Frontal cortex (tissue), 4 donors: Measurements from ENCODE around the gene TMEM63B. TPM values are rescaled to one million over a fixed set of nuclear protein-coding genes. Genes with fewer than 3 reads are reported as not detected.

ENCODE experiments used
- DNase-seq, 2 donors: peaks; one replicate each; pipeline ENCODE4 v3.0.0; 2012; ENCODE audit warnings: low spot score in 2 of 2
- FAIRE-seq: peaks from 2 replicates; lab custom pipeline; 2012; peaks lifted over from hg19 to GRCh38; lab: Jason Lieb, UNC
- total RNA-seq: library from RNA; depleted of rRNA; stranded (reverse); fragments of >200 nt; gene quantifications from one replicate; pipeline ENCODE4 v1.2.3, GENCODE V29; 2014
- donor health status: control.
- donor health status: control.
- donor health status: control.

TMEM63B gene
- total RNA-seq, 1 donor from 2014 or later, result 35.5 TPM

DNA sequence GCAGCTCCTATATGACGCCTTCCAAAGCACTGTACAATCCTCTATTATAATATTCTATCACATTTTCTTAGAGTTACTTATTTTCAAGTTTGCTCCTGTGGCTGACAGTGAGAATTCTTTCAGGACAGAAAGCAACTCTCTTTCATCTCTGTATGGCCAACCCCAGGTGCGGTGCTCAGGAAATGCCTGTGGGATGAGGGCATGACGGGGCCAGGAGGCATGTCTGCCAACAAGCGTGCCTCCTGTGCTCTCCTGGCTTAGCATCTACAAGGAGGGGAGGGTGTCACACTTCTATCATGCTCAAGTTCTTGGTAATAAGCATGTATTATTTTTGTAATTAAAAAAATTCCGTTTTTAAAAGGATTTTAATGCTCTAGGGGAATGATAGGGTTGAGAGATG is 11.5 kb upstream of the TMEM63B start:
- no peak for DNase-seq
- no peak for FAIRE-seq

DNA sequence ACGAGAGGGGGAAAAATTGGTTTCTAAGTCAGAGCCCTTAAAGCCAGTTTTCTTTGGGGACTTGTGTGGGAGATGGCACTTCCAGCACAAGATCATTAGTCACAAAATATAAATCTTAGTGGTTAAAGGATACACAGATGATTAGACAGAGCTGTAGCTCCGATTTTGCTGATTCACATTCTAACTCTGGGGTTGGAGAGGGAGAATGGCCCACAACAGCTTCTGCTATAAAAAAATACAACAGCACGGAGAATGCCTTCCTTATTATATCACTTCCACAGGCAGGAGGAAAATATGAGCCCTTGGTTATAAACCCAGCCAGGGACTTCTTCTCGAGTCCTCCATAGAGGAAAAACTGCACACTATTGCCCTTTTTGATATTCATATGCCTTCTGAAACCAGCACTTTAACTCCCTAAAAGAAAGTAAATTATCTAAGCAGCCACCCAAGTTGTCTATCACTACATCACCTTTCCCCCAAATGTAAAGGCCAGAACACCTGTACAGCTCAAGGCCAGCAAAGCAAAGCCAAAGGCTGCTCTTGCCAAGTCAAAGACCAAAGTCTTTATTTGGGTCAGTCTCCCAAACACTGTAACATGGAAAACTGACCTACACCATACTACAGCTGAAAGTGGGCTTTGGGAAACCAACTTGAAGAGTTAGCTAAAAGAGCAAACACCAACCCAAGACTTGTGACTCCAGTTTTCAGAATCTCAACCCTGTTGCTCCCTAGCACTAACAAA is 10.5 kb upstream of the TMEM63B start:
- FAIRE-seq (no peak), DNase-seq (no peak)

- no peak for DNase-seq
- no peak for FAIRE-seq
Measured at GRCh38 chr6:44117397-44118128, 9.8 kb upstream of the TMEM63B start.

DNA sequence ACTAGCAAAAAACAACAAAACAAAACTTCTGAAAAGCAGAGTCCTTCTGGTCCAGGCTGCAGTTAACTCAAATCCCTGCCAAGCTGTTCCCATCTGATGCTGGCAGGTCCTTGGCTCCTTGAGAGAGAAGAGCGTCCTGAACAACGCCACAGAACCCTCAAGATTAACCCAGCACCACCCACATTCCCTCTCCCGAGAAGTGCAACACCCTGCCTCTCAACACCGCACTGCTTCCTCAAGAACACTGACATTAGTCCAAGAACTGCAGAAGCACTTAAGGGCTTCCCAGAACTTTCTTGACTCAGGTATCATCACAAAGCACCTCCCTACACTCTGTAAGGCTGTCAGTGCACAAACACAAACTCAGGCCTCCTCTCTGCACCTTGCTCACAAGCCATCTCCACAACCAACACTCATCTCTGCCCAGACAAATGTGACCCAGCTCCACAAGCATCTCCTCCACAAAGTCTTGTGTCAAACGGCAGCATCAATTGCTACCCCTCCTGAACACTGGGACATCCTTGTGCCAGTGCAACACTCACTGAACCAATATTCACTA is 7.6 kb upstream of the TMEM63B start:
- FAIRE-seq, result no peak

DNA sequence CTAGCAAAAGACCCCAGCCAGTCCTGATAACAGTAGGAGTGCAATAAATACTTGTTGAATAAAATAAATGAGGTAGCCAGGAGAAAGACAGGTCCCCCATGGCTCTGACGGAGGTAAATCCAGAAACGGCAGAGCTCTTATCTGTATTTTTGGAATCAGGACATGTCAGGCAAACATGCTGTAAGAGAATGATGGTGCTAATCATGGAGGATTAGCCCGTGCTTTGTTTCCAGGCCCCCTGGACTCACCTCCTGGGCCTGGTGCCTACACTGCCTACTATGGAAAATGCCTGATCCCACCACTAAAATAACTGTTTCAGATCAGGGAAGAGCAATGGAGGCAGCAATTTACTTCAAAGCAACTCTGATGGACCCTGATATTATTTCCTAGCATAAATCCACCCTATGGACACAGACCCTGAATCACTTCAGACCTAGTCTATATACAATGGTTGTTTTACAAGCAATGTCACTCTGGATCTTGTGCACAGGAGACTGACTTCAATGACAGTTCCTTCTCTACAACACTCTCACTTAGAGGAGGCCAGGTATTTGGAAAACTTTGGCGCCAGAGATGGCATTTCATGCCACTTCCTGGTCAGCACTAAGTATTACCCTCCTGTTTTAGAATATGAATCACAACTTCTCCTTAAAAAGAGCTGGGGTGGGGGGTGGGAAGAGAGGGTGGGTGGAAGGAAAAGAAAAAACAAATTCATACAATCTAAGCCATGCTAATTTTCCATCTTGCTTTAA is 6.5 kb upstream of the TMEM63B start:
- FAIRE-seq (no peak), DNase-seq (no peak)

More for the DNA sequence above, 7.6 kb upstream of the TMEM63B start:
- DNase-seq, result no peak

DNA sequence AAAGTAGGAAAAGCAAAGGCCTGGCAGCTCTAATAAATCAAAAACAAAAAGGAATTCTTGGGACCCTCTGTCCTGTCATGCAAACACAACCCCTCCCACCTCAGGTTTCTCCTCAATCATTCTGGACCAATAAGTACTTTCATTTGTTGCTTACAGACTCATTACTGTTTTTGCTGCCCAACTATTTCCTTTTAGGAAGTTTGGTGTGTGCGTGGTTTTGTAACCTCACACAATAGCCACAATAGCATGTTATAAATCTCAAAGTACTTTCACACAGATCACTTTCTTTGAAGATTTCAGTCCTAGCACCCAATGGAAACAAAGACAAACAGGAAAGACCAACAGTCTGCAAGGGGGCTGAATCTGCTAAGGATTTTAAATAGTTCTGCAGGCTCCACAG is 4.6 kb upstream of the TMEM63B start:
- no peak for FAIRE-seq
- no peak for DNase-seq

DNA sequence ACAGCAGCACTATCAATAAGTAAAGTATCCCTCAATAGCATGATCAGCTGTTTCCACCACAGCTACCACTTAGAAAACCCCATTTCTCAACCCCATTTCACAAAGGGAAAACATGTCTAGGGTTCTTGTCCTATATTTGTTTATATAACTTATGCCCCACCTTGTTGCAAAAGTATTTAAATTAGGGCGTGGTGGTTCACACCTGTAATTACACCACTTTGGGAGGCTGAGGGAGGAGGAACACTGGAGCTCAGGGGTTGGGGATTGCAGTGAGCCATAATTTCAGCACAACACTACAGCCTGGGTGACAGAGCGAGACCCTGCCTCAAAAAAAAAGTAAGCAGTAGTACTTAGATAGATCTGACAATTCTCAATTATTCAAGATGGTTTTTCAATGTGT is 3.8 kb upstream of the TMEM63B start:
- FAIRE-seq, result no peak
- DNase-seq, result no peak

DNA sequence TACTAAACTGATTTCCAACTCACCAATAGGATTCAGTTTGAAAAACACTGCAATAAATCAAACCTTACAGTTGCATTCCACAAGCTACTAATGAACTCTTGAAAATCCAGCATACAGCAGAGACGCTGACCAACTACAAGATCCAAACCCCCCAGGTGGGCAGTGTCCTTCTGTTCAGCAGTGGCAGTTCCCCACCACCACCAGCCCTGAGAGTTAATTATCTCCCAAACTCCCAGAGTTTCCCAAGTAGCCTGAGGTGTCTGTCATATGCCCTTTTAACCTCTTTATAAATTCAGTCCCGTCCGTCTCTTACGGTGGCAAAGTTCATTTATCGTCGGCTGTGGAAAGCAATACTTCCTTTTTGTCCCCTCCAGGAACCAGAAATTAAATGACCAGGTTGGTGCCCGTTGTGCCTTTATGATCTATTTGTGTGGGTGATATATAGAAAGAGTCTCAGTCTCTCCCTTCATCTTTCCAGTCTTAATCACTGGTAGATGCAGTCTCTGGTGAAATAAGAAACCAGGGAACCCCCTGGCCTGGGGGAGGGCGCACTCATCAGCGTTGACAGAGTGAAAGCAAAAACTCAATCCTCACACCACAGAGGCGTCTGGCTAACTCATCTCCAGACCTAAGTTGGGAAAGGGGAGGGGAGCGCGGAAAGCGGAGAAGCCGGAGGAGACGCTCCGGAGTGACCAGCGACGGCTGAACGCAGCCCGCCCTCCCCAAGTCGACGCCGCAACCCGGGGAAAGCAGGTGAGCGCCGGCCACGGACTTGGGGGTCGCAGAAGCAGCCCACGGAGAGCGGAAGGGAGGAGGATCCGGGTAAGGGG is 819 bp upstream of the TMEM63B start:
- FAIRE-seq (no peak), DNase-seq (peak; percentile 49 to 60)

DNA sequence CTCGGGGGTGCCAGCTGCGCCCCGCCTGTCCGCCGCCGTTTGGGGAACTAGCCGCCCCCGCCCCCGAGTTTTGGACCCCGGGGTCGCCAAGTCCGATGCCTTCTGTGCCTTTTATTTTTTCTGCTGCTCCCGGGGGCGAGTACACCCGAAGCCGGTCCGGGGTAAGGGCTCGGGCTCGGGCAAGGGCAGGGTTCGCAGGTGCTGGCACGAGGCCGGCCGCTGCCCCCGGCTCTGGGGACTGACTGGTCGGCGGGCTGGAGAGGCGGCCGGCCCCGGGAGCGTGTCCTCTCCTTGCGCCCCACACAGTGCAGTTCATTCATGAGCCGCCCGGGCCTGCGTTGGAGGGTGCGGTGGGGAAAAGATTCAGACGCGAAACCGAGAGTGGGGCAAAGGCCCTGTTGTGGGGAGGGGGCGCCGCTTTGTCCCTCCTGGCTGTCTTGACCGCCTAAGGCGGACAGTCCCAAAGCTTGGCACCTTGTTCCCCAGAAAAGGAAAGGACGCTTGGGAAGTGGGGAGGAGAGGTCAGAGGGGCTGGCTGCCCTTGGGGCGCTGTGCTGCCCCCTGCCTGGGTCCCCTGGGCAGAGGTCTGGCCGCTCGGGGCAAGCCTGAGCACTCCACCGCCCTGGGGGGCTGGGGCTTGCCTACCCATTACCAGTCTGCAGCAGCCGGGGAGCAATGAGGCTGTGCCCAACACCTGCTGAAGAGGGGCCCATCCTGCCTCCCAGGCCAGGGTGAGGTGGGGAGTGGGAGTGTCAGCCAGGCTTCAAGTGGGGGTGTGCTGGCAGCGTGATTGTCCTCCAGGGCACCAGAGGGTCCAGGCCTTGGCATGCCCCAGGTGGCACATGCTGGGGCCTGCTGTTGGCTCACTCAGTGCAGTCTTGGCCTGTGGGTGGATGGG is 915 bp downstream of the TMEM63B start:
- DNase-seq (peak; percentile 57 to 63), FAIRE-seq (no peak)

- FAIRE-seq, result no peak
Measured at GRCh38 chr6:44129841-44130322, 2.5 kb downstream of the TMEM63B start.

GRCh38 chr6:44131892-44132291 is 4.5 kb downstream of the TMEM63B start:
- DNase-seq, result no peak
- FAIRE-seq, result no peak

More at GRCh38 chr6:44129841-44130322, 2.5 kb downstream of the TMEM63B start:
- no peak for DNase-seq

GRCh38 chr6:44132476-44132875 is 5.1 kb downstream of the TMEM63B start:
- FAIRE-seq, result no peak

GRCh38 chr6:44133003-44133931 is 5.9 kb downstream of the TMEM63B start:
- DNase-seq (peak; percentile 67), FAIRE-seq (no peak)

More at GRCh38 chr6:44132476-44132875, 5.1 kb downstream of the TMEM63B start:
- no peak for DNase-seq

- no peak for FAIRE-seq
- DNase-seq, result no peak
Measured at GRCh38 chr6:44133981-44134711, 6.8 kb downstream of the TMEM63B start.

DNA sequence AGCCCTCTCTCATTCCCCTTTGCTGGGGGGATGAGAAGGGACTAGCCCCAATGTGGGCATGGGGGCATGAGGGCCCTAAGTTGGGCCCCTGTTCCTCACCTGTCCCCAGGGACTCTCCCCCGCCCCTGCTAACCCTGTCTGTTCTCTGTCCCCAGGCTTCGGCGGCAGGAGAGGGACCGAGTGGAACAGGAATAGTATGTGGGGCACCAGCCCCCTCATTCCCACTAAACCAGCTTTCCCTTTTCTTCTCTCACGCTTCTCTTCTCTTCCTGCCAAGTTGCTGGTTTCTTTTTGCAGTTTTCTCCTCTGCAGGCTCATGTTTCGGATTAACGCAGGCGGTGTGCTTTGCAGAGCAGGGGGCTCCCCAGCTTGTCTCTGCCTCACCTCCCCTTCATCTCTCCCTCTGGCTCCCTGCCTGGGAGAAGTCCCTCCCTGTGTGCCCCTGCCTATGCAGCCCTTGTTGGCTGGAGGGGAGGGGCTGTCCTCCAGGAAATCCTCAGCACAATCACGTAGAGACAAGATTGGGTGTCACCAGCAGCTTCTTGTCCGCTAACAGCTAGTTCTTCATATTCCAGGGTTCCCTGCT is 7.9 kb downstream of the TMEM63B start:
- no peak for FAIRE-seq
- no peak for DNase-seq

DNA sequence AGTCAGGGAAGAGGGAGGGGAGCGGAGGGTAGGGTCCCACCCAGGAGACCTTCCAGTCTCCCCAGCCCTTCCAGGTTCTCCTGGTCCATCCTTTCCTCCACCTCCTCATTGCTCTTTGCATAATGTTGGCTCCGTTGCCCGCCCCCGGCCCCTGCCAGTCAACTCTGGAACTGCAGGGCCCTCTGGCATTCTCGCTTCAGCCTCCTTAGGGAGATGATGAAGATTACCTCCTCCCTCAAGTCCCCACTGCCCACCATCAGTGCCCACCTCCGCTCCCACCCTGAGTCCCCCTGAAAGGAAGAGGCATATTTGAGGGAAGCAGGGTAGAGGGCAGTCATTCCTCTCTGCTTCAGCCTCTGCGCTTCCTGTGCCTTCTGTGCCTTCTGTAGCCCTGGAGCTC is 8.5 kb downstream of the TMEM63B start:
- no peak for DNase-seq
- no peak for FAIRE-seq
